GM23338 (cell line): ENCODE results near the gene UHRF1. TPM values are rescaled to one million over a fixed set of nuclear protein-coding genes. Genes with fewer than 3 reads are reported as not detected.

Experiments used
- ATAC-seq: fragments of 200-7000 bp; cut with Tn5 transposase; 3 replicates; pipeline ENCODE4 v1.9.1; 2020
- DNase-seq: peaks from one replicate; pipeline ENCODE4 v3.0.0-alpha.2; 2015; ENCODE audit warnings: low spot score
- H2AFZ ChIP-seq: fragments of 200-600 bp; sonication (generic); 2 replicates; pipeline ENCODE4 v1.8.0; 2016; ENCODE audit warnings: antibody characterized with exemption, mild to moderate bottlenecking, moderate library complexity
- H3F3A ChIP-seq: fragments of 200-600 bp; sonication (generic); replicated peaks from 2 replicates; pipeline ENCODE4 v1.8.0; 2017; ENCODE audit warnings: antibody characterized with exemption, mixed run types, low read depth
- H3K27ac ChIP-seq: fragments of 200-600 bp; sonication (generic); 2 replicates; pipeline ENCODE4 v1.6.1; 2016; ENCODE audit warnings: low read depth
- H3K27me3 ChIP-seq: fragments of 200-600 bp; sonication (generic); 2 replicates; pipeline ENCODE4 v1.8.0; 2016; ENCODE audit warnings: mild to moderate bottlenecking, mixed run types, moderate library complexity; ENCODE audit not compliant: insufficient read depth
- H3K36me3 ChIP-seq: fragments of 200-600 bp; sonication (generic); 2 replicates; pipeline ENCODE4 v1.8.0; 2016; ENCODE audit warnings: mild to moderate bottlenecking; ENCODE audit not compliant: insufficient read depth
- H3K4me1 ChIP-seq: fragments of 200-600 bp; sonication (generic); 2 replicates; pipeline ENCODE4 v1.8.0; 2016; ENCODE audit warnings: mild to moderate bottlenecking, moderate library complexity; ENCODE audit not compliant: insufficient read depth
- H3K4me2 ChIP-seq: fragments of 200-600 bp; sonication (generic); 2 replicates; pipeline ENCODE4 v1.7.1; 2017; ENCODE audit warnings: mixed run types
- H3K4me3 ChIP-seq: fragments of 200-600 bp; sonication (generic); 2 replicates; pipeline ENCODE4 v1.6.1; 2016; ENCODE audit warnings: mixed run types
- H3K79me2 ChIP-seq: fragments of 200-600 bp; sonication (generic); replicated peaks from 2 replicates; pipeline ENCODE4 v1.8.0; 2017; ENCODE audit warnings: mild to moderate bottlenecking; ENCODE audit not compliant: insufficient read depth
- H3K9me2 ChIP-seq: fragments of 200-600 bp; sonication (generic); 2 replicates; pipeline ENCODE4 v1.8.0; 2017; ENCODE audit not compliant: insufficient read depth
- H4K20me1 ChIP-seq: fragments of 200-600 bp; sonication (generic); replicated peaks from 2 replicates; pipeline ENCODE4 v1.8.0; 2017; ENCODE audit warnings: mild to moderate bottlenecking; ENCODE audit not compliant: insufficient read depth
- H3K27ac Mint-ChIP-seq: 2 replicates; pipeline ENCODE4 v1.8.0; 2020; ENCODE audit warnings: inconsistent platforms, mild to moderate bottlenecking, moderate library complexity, mixed read lengths
- H3K27me3 Mint-ChIP-seq: 3 replicates; pipeline ENCODE4 v1.8.0; 2022; ENCODE audit warnings: low read depth, mild to moderate bottlenecking, moderate library complexity, mixed read lengths, inconsistent platforms; ENCODE audit not compliant: insufficient read depth, poor library complexity
- H3K36me3 Mint-ChIP-seq: 3 replicates; pipeline ENCODE4 v1.8.0; 2021; ENCODE audit warnings: low read depth, mild to moderate bottlenecking, inconsistent platforms, moderate library complexity, mixed read lengths
- H3K4me1 Mint-ChIP-seq: 3 replicates; pipeline ENCODE4 v1.8.0; 2020; ENCODE audit warnings: mild to moderate bottlenecking, inconsistent platforms, mixed read lengths
- H3K4me3 Mint-ChIP-seq: 3 replicates; pipeline ENCODE4 v1.8.0; 2021; ENCODE audit warnings: moderate library complexity, mild to moderate bottlenecking, inconsistent platforms, mixed read lengths
- H3K9me3 Mint-ChIP-seq: 3 replicates; pipeline ENCODE4 v1.8.0; 2020; ENCODE audit warnings: moderate library complexity, mild to moderate bottlenecking, inconsistent platforms, mixed read lengths
- CREB1 ChIP-seq: fragments of 250-450 bp; sonication (Bioruptor Pico); IDR thresholded peaks from 2 replicates; pipeline ENCODE4 v1.5.0; 2020; ENCODE audit warnings: low read depth, mild to moderate bottlenecking, moderate library complexity
- EZH2 ChIP-seq: fragments of 200-600 bp; sonication (generic); IDR thresholded peaks from one replicate; pipeline ENCODE4 v1.8.0; 2017; ENCODE audit warnings: antibody characterized with exemption, mild to moderate bottlenecking, low read depth; ENCODE audit not compliant: unreplicated experiment
- JUNB ChIP-seq: IDR thresholded peaks from one replicate; pipeline ENCODE4 v1.6.1; 2016; ENCODE audit warnings: antibody characterized with exemption; ENCODE audit not compliant: unreplicated experiment
- POLR2AphosphoS5 ChIP-seq: IDR thresholded peaks from 2 replicates; pipeline ENCODE4 v1.6.1; 2016; ENCODE audit warnings: antibody characterized with exemption, low read depth
- REST ChIP-seq: IDR thresholded peaks from one replicate; pipeline ENCODE4 v1.6.1; 2018; ENCODE audit warnings: antibody characterized with exemption; ENCODE audit not compliant: unreplicated experiment
- STAT1 ChIP-seq: IDR thresholded peaks from one replicate; pipeline ENCODE4 v1.6.1; 2016; ENCODE audit warnings: antibody characterized with exemption; ENCODE audit not compliant: unreplicated experiment
- ZNF114 ChIP-seq: fragments of 250-450 bp; sonication (Bioruptor Pico); IDR thresholded peaks from 2 replicates; pipeline ENCODE4 v1.5.0; 2020; ENCODE audit warnings: mild to moderate bottlenecking, moderate library complexity
- ZNF331 ChIP-seq: fragments of 250-450 bp; sonication (Bioruptor Pico); IDR thresholded peaks from 2 replicates; pipeline ENCODE4 v1.5.0; 2020; ENCODE audit warnings: low read depth, mild to moderate bottlenecking, moderate library complexity
- ZNF462 ChIP-seq: fragments of 250-450 bp; sonication (Bioruptor Pico); IDR thresholded peaks from 2 replicates; pipeline ENCODE4 v1.5.0; 2020; ENCODE audit warnings: mild to moderate bottlenecking, moderate library complexity
- polyA plus RNA-seq: library from polyadenylated mRNA; unstranded; fragments of >200 nt; fragmentation: Nextera tagmentation; extraction: Ambion mirVana; gene quantifications from 2 replicates; pipeline ENCODE4 v1.2.1, GENCODE V29; 2016
- total RNA-seq: library from RNA; depleted of rRNA; stranded (reverse); fragments of >200 nt; shearing (Covaris generic); gene quantifications from 2 replicates; pipeline ENCODE4 v1.2.3, GENCODE V29; 2014

UHRF1 gene
- total and polyA plus RNA-seq, 2 experiments from 2014 or later: 20.3 to 45.7 TPM

- DNase-seq (peak; percentile 27), ATAC-seq (peak; percentile 49)
- H3K4me3 Mint-ChIP-seq: no peak overlapping the region
- TF ChIP-seq CREB1 (CRISPR knock-in tag) (no peak), ZNF114 (CRISPR knock-in tag) (no peak), STAT1 (no peak), ZNF331 (CRISPR knock-in tag) (no peak)
- H3K9me2 ChIP-seq: no peaks in the 10 kb centered on the region
- H3K4me3 ChIP-seq: no peak overlapping the region
- 0 out of 2 replicates have a peak, but pooled peaks cover 2% of the 10 kb centered on the region for H4K20me1 ChIP-seq
- H3K27ac Mint-ChIP-seq: no peak overlapping the region
- H3K79me2 ChIP-seq: no peaks in the 10 kb centered on the region
- no peaks in the 10 kb centered on the region for H3K27me3 ChIP-seq
- no peaks in the 10 kb centered on the region for H3K36me3 ChIP-seq
- peak overlapping the region; percentile 45 for H3K4me2 ChIP-seq
- H2AFZ ChIP-seq: peak overlapping the region; percentile 76; the same call in 1 of the 2 replicates
- H3K9me3 Mint-ChIP-seq: no peaks in the 10 kb centered on the region
- H3K36me3 Mint-ChIP-seq: no peaks in the 10 kb centered on the region
- H3K4me1 ChIP-seq: peaks cover 17% of the 10 kb centered on the region; the same call in 1 of the 2 replicates
- H3F3A ChIP-seq: no peaks in the 10 kb centered on the region
- H3K27me3 Mint-ChIP-seq: peaks cover 13% of the 10 kb centered on the region
- no peak overlapping the region for H3K27ac ChIP-seq
- peaks cover 9% of the 10 kb centered on the region; the same call in 1 of the 3 replicates for H3K4me1 Mint-ChIP-seq
Observed at GRCh38 chr19:4877753-4878490, 31.4 kb upstream of the UHRF1 start.

- Histone ChIP-seq H3K4me2 (peak overlapping the region; percentile 45; the same call in 1 of the 2 replicates), H3K4me3 (no peak overlapping the region), H4K20me1 (0 out of 2 replicates have a peak, but pooled peaks cover 2% of the 10 kb centered on the region), H2AFZ (peak overlapping the region; percentile 76; the same call in 1 of the 2 replicates), H3K36me3 (no peaks in the 10 kb centered on the region), H3K79me2 (no peaks in the 10 kb centered on the region), H3K27ac (no peak overlapping the region), H3K9me2 (no peaks in the 10 kb centered on the region), H3K4me1 (peaks cover 17% of the 10 kb centered on the region; the same call in 1 of the 2 replicates), H3F3A (no peaks in the 10 kb centered on the region), H3K27me3 (no peaks in the 10 kb centered on the region)
- Mint-ChIP-seq H3K27ac (no peak overlapping the region), H3K4me3 (no peak overlapping the region; the same call in 2 of the 3 replicates), H3K9me3 (no peaks in the 10 kb centered on the region), H3K4me1 (peaks cover 9% of the 10 kb centered on the region; the same call in 1 of the 3 replicates), H3K27me3 (peaks cover 14% of the 10 kb centered on the region), H3K36me3 (no peaks in the 10 kb centered on the region)
- ATAC-seq (peak; percentile 51), DNase-seq (peak; percentile 60)
- no peak for TF ChIP-seq JUNB
- TF ChIP-seq ZNF462 (CRISPR knock-in tag): no peak
- TF ChIP-seq EZH2: no peak
- no peak for TF ChIP-seq POLR2AphosphoS5
- TF ChIP-seq REST: no peak
Observed at GRCh38 chr19:4878491-4878968, 30.8 kb upstream of the UHRF1 start.
